HL-60 (cell line): ENCODE data around the gene PHF14.

Source experiments
- GABPA ChIP-seq: IDR thresholded peaks from 2 replicates; pipeline ENCODE4 v1.6.1; 2012; ENCODE audit warnings: low read depth
- POLR2AphosphoS5 ChIP-seq: IDR thresholded peaks from 2 replicates; pipeline ENCODE4 v1.6.1; 2012; ENCODE audit warnings: low read depth
- SPI1 ChIP-seq: IDR thresholded peaks from 2 replicates; pipeline ENCODE4 v1.6.1; 2012; ENCODE audit warnings: low read depth, mild to moderate bottlenecking, borderline replicate concordance
- TF ChIP-seq, protein P1 (sequence below): IDR thresholded peaks from one replicate; pipeline ENCODE4 v1.5.1; 2011; ENCODE audit warnings: low read length, control low read depth, inconsistent platforms; ENCODE audit not compliant: insufficient read depth

DNA sequence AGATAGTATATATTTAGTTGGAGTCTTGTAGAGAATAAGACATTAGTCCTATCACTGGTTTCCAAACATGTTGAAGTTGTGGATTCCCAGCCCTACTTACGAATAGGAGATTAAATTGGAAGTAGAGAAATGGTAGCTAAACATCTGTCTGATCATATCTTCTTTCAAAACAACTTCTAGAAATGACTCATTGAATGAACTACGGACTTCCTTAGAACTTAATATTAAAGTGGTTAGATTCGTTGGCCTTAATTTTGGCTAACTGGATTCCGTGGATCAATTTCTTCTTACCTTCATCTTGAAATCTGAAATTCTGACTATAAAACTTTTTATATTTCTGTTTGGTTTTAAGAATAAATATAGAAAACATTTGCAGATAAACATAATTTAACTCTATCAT lies 3.4 kb downstream of the PHF14 start:
- TF ChIP-seq, protein P1, sequence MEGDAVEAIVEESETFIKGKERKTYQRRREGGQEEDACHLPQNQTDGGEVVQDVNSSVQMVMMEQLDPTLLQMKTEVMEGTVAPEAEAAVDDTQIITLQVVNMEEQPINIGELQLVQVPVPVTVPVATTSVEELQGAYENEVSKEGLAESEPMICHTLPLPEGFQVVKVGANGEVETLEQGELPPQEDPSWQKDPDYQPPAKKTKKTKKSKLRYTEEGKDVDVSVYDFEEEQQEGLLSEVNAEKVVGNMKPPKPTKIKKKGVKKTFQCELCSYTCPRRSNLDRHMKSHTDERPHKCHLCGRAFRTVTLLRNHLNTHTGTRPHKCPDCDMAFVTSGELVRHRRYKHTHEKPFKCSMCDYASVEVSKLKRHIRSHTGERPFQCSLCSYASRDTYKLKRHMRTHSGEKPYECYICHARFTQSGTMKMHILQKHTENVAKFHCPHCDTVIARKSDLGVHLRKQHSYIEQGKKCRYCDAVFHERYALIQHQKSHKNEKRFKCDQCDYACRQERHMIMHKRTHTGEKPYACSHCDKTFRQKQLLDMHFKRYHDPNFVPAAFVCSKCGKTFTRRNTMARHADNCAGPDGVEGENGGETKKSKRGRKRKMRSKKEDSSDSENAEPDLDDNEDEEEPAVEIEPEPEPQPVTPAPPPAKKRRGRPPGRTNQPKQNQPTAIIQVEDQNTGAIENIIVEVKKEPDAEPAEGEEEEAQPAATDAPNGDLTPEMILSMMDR = no peak
- TF ChIP-seq SPI1 = no peak
- TF ChIP-seq POLR2AphosphoS5 = no peak
- TF ChIP-seq GABPA = no peak
